GM12865 (cell line): Measurements from ENCODE around the gene BLTP3B.
A peak's percentile ranks its signal among the peaks of the same experiment; 100 is the strongest.

Experiments used
- DNase-seq: peaks from one replicate; pipeline ENCODE4 v3.0.0; 2010; ENCODE audit warnings: low read depth
- H3K4me3 ChIP-seq: 2 replicates; pipeline ENCODE4 v1.5.1; 2011; ENCODE audit warnings: mild to moderate bottlenecking, low read depth, low read length, control low read depth
- CTCF ChIP-seq: IDR thresholded peaks from 2 replicates; pipeline ENCODE4 v1.5.1; 2011; ENCODE audit warnings: low read length, control low read depth, low read depth, inconsistent platforms; ENCODE audit not compliant: insufficient read depth; ENCODE audit errors: missing control alignments

The BLTP3B gene

GRCh38 chr12:100170313-100170858 is 27.7 kb upstream of the BLTP3B start:
- no peak overlapping the region for H3K4me3 ChIP-seq
- no peak for TF ChIP-seq CTCF
- DNase-seq, result no peak

GRCh38 chr12:100169345-100169744 is 26.7 kb upstream of the BLTP3B start:
- DNase-seq, result no peak
- H3K4me3 ChIP-seq, result no peak overlapping the region
- no peak for TF ChIP-seq CTCF

GRCh38 chr12:100168562-100168961 is 25.9 kb upstream of the BLTP3B start:
- no peak overlapping the region for H3K4me3 ChIP-seq
- no peak for DNase-seq
- TF ChIP-seq CTCF, result no peak

GRCh38 chr12:100166232-100166631 is 23.6 kb upstream of the BLTP3B start:
- TF ChIP-seq CTCF, result no peak

GRCh38 chr12:100165356-100165755 is 22.7 kb upstream of the BLTP3B start:
- TF ChIP-seq CTCF, result no peak
- H3K4me3 ChIP-seq, result no peak overlapping the region
- no peak for DNase-seq

More at GRCh38 chr12:100166232-100166631, 23.6 kb upstream of the BLTP3B start:
- DNase-seq, result no peak
- no peak overlapping the region for H3K4me3 ChIP-seq

- H3K4me3 ChIP-seq, result no peak overlapping the region
- no peak for DNase-seq
- TF ChIP-seq CTCF, result no peak
These were observed 21.6 kb upstream of the BLTP3B start for GRCh38 chr12:100164153-100164704.

GRCh38 chr12:100163416-100164152 is 20.9 kb upstream of the BLTP3B start:
- peak overlapping the region; percentile 29 for H3K4me3 ChIP-seq
- peak; percentile 21 for TF ChIP-seq CTCF
- peak; percentile 85 for DNase-seq
